ENCODE results near the gene MAMLD1.

The MAMLD1 gene

DNA sequence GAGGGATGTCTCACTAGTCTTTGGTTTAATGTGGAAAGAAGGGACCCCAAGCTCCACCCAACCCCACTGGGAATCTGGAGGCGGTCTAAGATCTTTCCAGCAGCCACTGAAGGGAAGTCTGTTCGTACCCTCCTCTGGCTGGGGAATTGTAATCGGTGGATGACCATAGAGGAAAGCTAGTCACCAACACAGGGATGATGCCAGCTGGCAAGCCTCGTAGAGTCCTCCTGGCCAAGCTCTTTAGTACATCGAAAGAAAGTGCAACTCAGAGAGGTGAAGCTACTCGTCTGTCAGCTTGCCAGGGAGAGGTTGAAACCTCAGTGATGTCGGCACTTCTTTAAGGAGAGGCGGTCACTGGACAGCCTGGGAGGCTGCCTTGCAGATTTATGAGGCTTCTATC, 58.7 kb downstream of the MAMLD1 start:
- Histone ChIP-seq H3K27me3 (ENCODE audit: insufficient read depth, low read depth) (no peaks in the 10 kb centered on the region), H3K4me3 (IDR thresholded peaks at IDR 0.05; ENCODE audit: insufficient read depth, low read depth, low read length) (no peak overlapping the region), H4K20me1 (ENCODE audit: insufficient read depth) (no peaks in the 10 kb centered on the region), H3K27ac (no peak overlapping the region), H3K4me2 (no peak overlapping the region), H3K9ac (no peak overlapping the region), H2AFZ (ENCODE audit: low read depth) (no peak overlapping the region), H3K36me3 (ENCODE audit: insufficient read depth) (no peaks in the 10 kb centered on the region), H3K79me2 (ENCODE audit: insufficient read depth, low read depth) (no peaks in the 10 kb centered on the region), H3K4me1 (ENCODE audit: low read depth, poor library complexity, severe bottlenecking) (no peaks in the 10 kb centered on the region)
- TF ChIP-seq, protein P1, sequence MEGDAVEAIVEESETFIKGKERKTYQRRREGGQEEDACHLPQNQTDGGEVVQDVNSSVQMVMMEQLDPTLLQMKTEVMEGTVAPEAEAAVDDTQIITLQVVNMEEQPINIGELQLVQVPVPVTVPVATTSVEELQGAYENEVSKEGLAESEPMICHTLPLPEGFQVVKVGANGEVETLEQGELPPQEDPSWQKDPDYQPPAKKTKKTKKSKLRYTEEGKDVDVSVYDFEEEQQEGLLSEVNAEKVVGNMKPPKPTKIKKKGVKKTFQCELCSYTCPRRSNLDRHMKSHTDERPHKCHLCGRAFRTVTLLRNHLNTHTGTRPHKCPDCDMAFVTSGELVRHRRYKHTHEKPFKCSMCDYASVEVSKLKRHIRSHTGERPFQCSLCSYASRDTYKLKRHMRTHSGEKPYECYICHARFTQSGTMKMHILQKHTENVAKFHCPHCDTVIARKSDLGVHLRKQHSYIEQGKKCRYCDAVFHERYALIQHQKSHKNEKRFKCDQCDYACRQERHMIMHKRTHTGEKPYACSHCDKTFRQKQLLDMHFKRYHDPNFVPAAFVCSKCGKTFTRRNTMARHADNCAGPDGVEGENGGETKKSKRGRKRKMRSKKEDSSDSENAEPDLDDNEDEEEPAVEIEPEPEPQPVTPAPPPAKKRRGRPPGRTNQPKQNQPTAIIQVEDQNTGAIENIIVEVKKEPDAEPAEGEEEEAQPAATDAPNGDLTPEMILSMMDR (conservative IDR thresholded peaks at IDR 0.05; ENCODE audit: low read depth, low read length), result no peak

DNA sequence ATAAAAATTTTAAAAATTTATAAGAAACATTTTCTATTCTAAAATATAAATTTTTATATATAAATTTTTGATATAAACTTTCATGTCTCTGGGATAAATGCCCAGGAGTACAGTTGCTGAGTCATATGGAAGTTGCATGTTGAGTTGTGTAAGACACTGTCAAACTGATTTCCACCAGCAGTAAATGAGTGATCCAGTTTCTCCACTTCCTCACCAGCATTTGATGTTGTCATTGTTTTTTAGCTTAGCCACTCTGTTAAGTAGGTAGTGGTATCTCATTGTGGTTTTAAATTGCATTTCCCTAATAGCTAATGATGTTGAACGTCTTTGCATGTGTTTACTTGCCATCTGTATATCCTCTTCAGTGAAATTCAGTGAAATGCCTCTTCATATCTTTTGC, 66.5 kb downstream of the MAMLD1 start:
- Histone ChIP-seq H4K20me1 (ENCODE audit: insufficient read depth) (no peaks in the 10 kb centered on the region), H2AFZ (ENCODE audit: low read depth) (no peak overlapping the region), H3K36me3 (ENCODE audit: insufficient read depth) (no peaks in the 10 kb centered on the region), H3K4me3 (IDR thresholded peaks at IDR 0.05; ENCODE audit: insufficient read depth, low read depth, low read length) (no peak overlapping the region), H3K4me1 (ENCODE audit: low read depth, poor library complexity, severe bottlenecking) (no peaks in the 10 kb centered on the region), H3K4me2 (no peak overlapping the region), H3K27me3 (ENCODE audit: insufficient read depth, low read depth) (no peaks in the 10 kb centered on the region), H3K9ac (no peak overlapping the region), H3K27ac (no peak overlapping the region), H3K79me2 (ENCODE audit: insufficient read depth, low read depth) (no peaks in the 10 kb centered on the region)
- TF ChIP-seq, protein P1 (conservative IDR thresholded peaks at IDR 0.05; ENCODE audit: low read depth, low read length), result no peak

DNA sequence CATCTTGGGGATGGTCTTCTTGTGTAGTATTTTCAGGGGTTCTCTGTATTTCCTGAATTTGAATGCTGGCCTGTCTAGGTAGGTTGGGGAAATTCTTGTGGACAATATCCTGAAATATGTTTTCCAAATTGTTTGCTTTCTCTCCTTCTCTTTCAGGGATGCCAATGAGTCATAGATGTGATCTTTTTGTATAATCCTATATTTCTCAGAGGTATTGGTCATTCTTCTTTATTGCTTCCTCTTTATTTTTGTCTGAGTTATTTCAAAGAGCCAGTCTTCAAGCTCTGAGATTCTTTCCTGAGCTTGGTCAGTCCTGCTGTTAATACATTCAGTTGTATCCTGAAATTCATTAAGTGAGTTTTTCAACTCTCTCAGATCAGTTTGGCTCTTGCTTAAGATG, 73.1 kb downstream of the MAMLD1 start:
- Histone ChIP-seq H3K4me1 (ENCODE audit: low read depth, poor library complexity, severe bottlenecking) (no peaks in the 10 kb centered on the region), H3K4me2 (no peak overlapping the region), H4K20me1 (ENCODE audit: insufficient read depth) (no peaks in the 10 kb centered on the region), H3K4me3 (IDR thresholded peaks at IDR 0.05; ENCODE audit: insufficient read depth, low read depth, low read length) (no peak overlapping the region), H2AFZ (ENCODE audit: low read depth) (no peak overlapping the region), H3K27ac (no peak overlapping the region), H3K79me2 (ENCODE audit: insufficient read depth, low read depth) (no peaks in the 10 kb centered on the region), H3K9ac (no peak overlapping the region), H3K36me3 (ENCODE audit: insufficient read depth) (no peaks in the 10 kb centered on the region), H3K27me3 (ENCODE audit: insufficient read depth, low read depth) (no peaks in the 10 kb centered on the region)
- TF ChIP-seq, protein P1 (conservative IDR thresholded peaks at IDR 0.05; ENCODE audit: low read depth, low read length), result no peak

DNA sequence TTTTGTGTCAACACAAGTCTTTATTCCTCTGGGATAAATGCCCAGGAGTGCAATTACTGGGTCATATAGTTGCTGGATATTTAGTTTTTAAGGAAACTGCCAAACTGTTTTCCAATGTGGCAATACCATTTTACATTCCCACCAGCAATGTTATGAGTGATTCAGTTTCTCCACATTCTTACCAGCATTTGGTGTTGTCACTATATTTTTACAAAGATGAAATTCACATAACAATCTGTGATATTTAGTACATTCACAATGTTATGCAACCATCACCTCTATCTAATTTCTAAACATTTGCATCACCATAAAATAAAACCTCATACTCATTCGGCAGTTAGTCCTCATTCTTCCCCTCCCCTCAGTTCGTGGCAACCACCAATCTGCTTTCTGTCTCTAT, 75.0 kb downstream of the MAMLD1 start:
- no peaks in the 10 kb centered on the region for H3K4me1 ChIP-seq (ENCODE audit: low read depth, poor library complexity, severe bottlenecking)
- no peak overlapping the region for H2AFZ ChIP-seq (ENCODE audit: low read depth)
- H4K20me1 ChIP-seq (ENCODE audit: insufficient read depth), result no peaks in the 10 kb centered on the region
- H3K79me2 ChIP-seq (ENCODE audit: insufficient read depth, low read depth), result no peaks in the 10 kb centered on the region
- no peak overlapping the region for H3K4me3 ChIP-seq (IDR thresholded peaks at IDR 0.05; ENCODE audit: insufficient read depth, low read depth, low read length)
- no peak overlapping the region for H3K27ac ChIP-seq
- TF ChIP-seq, protein P1 (conservative IDR thresholded peaks at IDR 0.05; ENCODE audit: low read depth, low read length), result no peak
- H3K36me3 ChIP-seq (ENCODE audit: insufficient read depth), result no peaks in the 10 kb centered on the region
- no peaks in the 10 kb centered on the region for H3K27me3 ChIP-seq (ENCODE audit: insufficient read depth, low read depth)
- H3K4me2 ChIP-seq, result no peak overlapping the region
- no peak overlapping the region for H3K9ac ChIP-seq

DNA sequence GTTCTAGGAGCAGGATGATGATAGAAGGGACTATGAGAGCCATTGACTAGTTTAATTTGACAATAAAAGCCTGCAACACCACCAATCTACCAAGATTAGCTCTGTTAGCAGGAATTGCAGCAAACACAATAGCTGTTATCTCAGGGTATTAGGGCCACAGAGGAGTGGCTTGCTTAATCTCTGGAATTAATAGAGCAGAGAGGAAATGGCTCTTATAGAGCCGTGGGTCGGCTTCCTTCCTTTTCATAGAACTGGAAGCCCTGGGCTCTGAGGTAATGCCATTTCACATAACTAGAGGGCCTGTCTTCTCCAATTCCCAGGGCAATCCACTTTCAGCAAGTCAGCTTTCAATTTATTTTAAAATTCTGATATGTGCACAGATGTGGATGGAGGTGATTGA, 83.0 kb downstream of the MAMLD1 start:
- no peak overlapping the region for H3K27ac ChIP-seq
- H3K27me3 ChIP-seq (ENCODE audit: insufficient read depth, low read depth), result no peaks in the 10 kb centered on the region
- H3K36me3 ChIP-seq (ENCODE audit: insufficient read depth), result no peaks in the 10 kb centered on the region
- H2AFZ ChIP-seq (ENCODE audit: low read depth), result no peak overlapping the region
- no peak overlapping the region for H3K4me3 ChIP-seq (IDR thresholded peaks at IDR 0.05; ENCODE audit: insufficient read depth, low read depth, low read length)
- TF ChIP-seq, protein P1 (conservative IDR thresholded peaks at IDR 0.05; ENCODE audit: low read depth, low read length), result no peak
- no peak overlapping the region for H3K4me2 ChIP-seq
- H3K4me1 ChIP-seq (ENCODE audit: low read depth, poor library complexity, severe bottlenecking), result no peaks in the 10 kb centered on the region
- H3K9ac ChIP-seq, result no peak overlapping the region
- no peaks in the 10 kb centered on the region for H3K79me2 ChIP-seq (ENCODE audit: insufficient read depth, low read depth)
- no peaks in the 10 kb centered on the region for H4K20me1 ChIP-seq (ENCODE audit: insufficient read depth)
